CD4-positive, CD25-positive, alpha-beta regulatory T cell (primary cell): ENCODE results near the gene CCND1. TPM values are rescaled to one million over a fixed set of nuclear protein-coding genes. Genes with fewer than 3 reads are reported as not detected.

Experiments used
- ATAC-seq, 2 donors: fragments of 150-1000 bp; cut with Tn5 transposase; one replicate each; pipeline ENCODE4 v1.10.0; 2021; ENCODE audit warnings: low read depth in 2 of 2, moderate number of reproducible peaks in 2 of 2, moderate library complexity in 1 of 2
- DNase-seq, 3 donors: peaks; one replicate each; pipeline versions ENCODE4 v3.0.0 to v3.0.0-alpha.2; 2012 to 2022; ENCODE audit warnings: mixed read lengths in 1 of 3
- H3K27ac ChIP-seq: one replicate; pipeline ENCODE4 v1.7.0; 2013; ENCODE audit warnings: mild to moderate bottlenecking, low read length; ENCODE audit not compliant: insufficient read depth, poor library complexity, severe bottlenecking
- H3K27me3 ChIP-seq: one replicate; pipeline ENCODE4 v1.7.0; 2013; ENCODE audit warnings: low read length; ENCODE audit not compliant: control insufficient read depth, insufficient read depth
- H3K36me3 ChIP-seq: one replicate; pipeline ENCODE4 v1.7.0; 2013; ENCODE audit warnings: mild to moderate bottlenecking, low read length, moderate library complexity; ENCODE audit not compliant: control insufficient read depth, insufficient read depth
- H3K4me1 ChIP-seq: 2 replicates; pipeline ENCODE4 v1.7.0; 2013; ENCODE audit warnings: mild to moderate bottlenecking, low read length; ENCODE audit not compliant: insufficient read depth, control insufficient read depth, poor library complexity, severe bottlenecking
- H3K4me3 ChIP-seq: one replicate; pipeline ENCODE4 v1.7.0; 2013; ENCODE audit warnings: low read depth, mild to moderate bottlenecking, low read length, moderate library complexity
- H3K9me3 ChIP-seq, 2 experiments: 1 replicate in 1 of 2; 2 replicates in 1 of 2; pipeline ENCODE4 v1.7.0; 2013; ENCODE audit warnings: low read length in 2 of 2, mild to moderate bottlenecking in 1 of 2, moderate library complexity in 1 of 2; ENCODE audit not compliant: control insufficient read depth in 2 of 2
- H3K27ac Mint-ChIP-seq, 3 donors: one replicate each; pipeline ENCODE4 v1.8.0; 2020 to 2022; ENCODE audit warnings: mild to moderate bottlenecking in 3 of 3, mixed read lengths in 3 of 3, moderate library complexity in 2 of 3
- H3K27me3 Mint-ChIP-seq: one replicate; pipeline ENCODE4 v1.8.0; 2022; ENCODE audit warnings: mild to moderate bottlenecking, mixed read lengths
- H3K36me3 Mint-ChIP-seq: one replicate; pipeline ENCODE4 v1.8.0; 2020; ENCODE audit warnings: mixed read lengths
- H3K4me1 Mint-ChIP-seq, 4 donors: one replicate each; pipeline ENCODE4 v1.8.0; 2020 to 2022; ENCODE audit warnings: mixed read lengths in 4 of 4, mild to moderate bottlenecking in 1 of 4
- H3K4me3 Mint-ChIP-seq, 4 donors: one replicate each; pipeline ENCODE4 v1.8.0; 2020 to 2022; ENCODE audit warnings: mild to moderate bottlenecking in 4 of 4, mixed read lengths in 4 of 4, moderate library complexity in 3 of 4
- H3K9me3 Mint-ChIP-seq, 7 donors: one replicate each; pipeline ENCODE4 v1.8.0; 2020 to 2022; ENCODE audit warnings: mixed read lengths in 7 of 7, mild to moderate bottlenecking in 3 of 7, moderate library complexity in 2 of 7
- polyA plus RNA-seq, 4 donors: library from polyadenylated mRNA; unstranded; fragments of 300-500 nt; fragmentation: Illumina TruSeq; gene quantifications; one replicate each; pipeline ENCODE4 v1.2.3, GENCODE V29; 2021
- total RNA-seq: library from RNA; stranded (reverse); gene quantifications from one replicate; pipeline ENCODE4 v1.2.3, GENCODE V29; 2022

CCND1 gene
- total and polyA plus RNA-seq, 5 donors from 2014 or later = 0.17 to 3.6 (median 0.65) TPM; not detected in 2

- H3K9me3 Mint-ChIP-seq = no peaks in the 10 kb centered on the region
- H3K4me1 ChIP-seq = no peaks in the 10 kb centered on the region
- no peak overlapping the region for H3K27ac Mint-ChIP-seq
- DNase-seq = no peak
- H3K27ac ChIP-seq = no peak overlapping the region
- H3K36me3 Mint-ChIP-seq = peaks cover 5% of the 10 kb centered on the region
- no peak overlapping the region for H3K4me3 Mint-ChIP-seq
- no peaks in the 10 kb centered on the region for H3K4me1 Mint-ChIP-seq
- H3K36me3 ChIP-seq = no peaks in the 10 kb centered on the region
- no peaks in the 10 kb centered on the region for H3K27me3 ChIP-seq
- H3K9me3 ChIP-seq = no peaks in the 10 kb centered on the region
- no peaks in the 10 kb centered on the region for H3K27me3 Mint-ChIP-seq
- H3K4me3 ChIP-seq = no peak overlapping the region
- ATAC-seq = no peak
Observed at GRCh38 chr11:69654001-69654659, 13.2 kb downstream of the CCND1 start.

GRCh38 chr11:69654660-69655478 lies 13.9 kb downstream of the CCND1 start:
- Histone ChIP-seq H3K36me3 (no peaks in the 10 kb centered on the region), H3K4me1 (no peaks in the 10 kb centered on the region), H3K27ac (no peak overlapping the region), H3K27me3 (no peaks in the 10 kb centered on the region), H3K4me3 (no peak overlapping the region), H3K9me3 (no peaks in the 10 kb centered on the region)
- no peaks in the 10 kb centered on the region for H3K27me3 Mint-ChIP-seq
- ATAC-seq = no peak
- peaks cover 0 to 2% (median 0%) of the 10 kb centered on the region in 4 donors for H3K4me1 Mint-ChIP-seq
- no peaks in the 10 kb centered on the region for H3K9me3 Mint-ChIP-seq
- peaks cover 5% of the 10 kb centered on the region for H3K36me3 Mint-ChIP-seq
- DNase-seq = no peak
- H3K4me3 Mint-ChIP-seq = no peak overlapping the region
- H3K27ac Mint-ChIP-seq = no peak overlapping the region

DNA sequence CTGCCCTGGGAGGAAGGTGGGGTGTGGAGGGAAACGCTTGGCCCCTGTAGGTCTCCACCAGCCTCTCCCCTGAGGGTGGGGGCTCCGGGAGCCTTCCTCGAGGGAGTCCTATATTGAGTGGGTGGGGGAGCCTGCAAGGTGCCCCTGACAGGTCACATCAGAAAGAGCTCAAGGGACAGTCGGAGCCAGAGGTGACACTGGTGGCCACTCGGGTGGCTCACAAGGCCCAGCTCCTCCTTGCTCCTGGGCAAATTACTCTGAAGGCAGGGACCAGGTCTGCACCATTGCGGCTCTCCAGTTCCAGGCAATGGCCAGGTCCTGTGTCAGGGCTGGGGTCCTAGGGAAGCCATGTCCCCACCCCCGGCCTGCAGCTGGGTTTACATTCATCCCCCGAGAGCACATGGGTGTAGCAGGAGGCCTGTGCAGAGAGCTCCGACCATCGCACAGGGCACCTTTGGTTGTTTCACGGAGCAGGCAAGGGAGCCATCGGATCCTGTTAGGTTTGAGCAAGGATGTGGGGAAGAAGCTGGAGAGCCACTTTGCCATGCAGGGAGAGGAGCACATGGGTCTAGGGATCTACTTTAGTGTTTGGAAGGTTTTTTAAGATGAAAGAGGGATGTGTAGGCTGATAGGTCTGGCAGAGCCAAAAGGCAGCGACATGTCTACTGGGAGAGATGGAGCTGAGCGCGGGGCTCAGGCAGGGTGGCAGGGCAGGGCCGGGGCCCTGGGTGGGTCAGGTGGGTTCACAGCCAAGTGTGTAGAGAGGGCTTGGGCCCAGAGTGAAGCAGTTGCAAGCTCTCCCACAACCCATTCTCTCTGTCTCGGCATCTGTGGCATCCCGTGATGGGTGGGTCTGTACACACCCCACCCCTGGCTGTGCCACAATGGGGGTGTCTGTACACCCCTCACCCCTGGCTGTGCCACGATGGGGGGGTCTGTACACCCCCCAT lies 14.8 kb downstream of the CCND1 start:
- peaks cover 5% of the 10 kb centered on the region for H3K36me3 Mint-ChIP-seq
- no peak for ATAC-seq

DNA sequence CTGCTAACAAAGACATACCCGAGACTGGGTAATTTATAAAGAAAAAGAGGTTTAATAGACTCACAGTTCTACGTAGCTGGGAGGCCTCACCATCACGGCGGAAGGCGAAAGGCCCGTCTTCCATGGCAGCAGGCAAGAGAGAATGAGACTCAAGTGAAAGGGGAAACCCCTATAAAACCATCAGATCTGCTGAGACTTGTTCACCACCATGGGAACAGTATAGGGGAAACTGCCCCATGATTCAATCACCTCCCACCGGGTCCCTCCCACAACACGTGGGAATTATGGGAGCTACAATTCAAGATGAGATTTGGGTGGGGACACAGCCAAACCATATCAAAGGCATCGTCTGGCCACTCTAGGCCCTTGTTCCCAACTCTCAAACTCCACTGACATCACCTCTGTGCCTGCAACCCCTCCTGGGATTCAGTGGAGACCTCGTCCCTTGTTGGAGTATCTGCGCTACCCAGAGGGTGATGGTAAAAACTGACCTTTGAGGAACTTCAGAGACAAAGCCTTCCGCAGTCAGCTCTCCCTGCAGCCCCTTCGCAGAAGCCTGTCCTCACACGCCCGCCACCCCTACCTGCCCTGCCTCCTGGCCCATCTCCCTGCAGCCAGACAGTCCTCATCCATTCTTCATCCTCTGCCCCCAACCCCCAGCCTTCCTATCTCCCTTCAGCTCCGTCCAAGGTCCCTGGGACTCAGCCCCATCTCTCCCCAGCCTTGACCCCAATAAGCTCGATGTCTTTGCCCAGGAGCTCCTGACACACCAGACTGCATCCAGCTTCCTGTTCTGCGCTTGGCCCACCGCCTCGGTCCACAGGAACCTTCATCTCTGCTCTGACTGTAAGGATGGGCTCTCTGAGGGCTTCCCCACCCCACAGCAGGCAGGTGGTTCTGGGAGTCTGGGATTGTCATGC lies 15.8 kb downstream of the CCND1 start:
- Histone ChIP-seq H3K27me3 (no peaks in the 10 kb centered on the region), H3K36me3 (no peaks in the 10 kb centered on the region), H3K4me1 (no peaks in the 10 kb centered on the region), H3K9me3 (no peaks in the 10 kb centered on the region), H3K4me3 (no peak overlapping the region), H3K27ac (no peak overlapping the region)
- DNase-seq (no peak), ATAC-seq (no peak)
- no peak overlapping the region for H3K4me3 Mint-ChIP-seq
- no peaks in the 10 kb centered on the region for H3K9me3 Mint-ChIP-seq
- H3K4me1 Mint-ChIP-seq = peaks cover 0 to 3% (median 0%) of the 10 kb centered on the region in 4 donors
- H3K36me3 Mint-ChIP-seq = peaks cover 5% of the 10 kb centered on the region
- H3K27ac Mint-ChIP-seq = no peak overlapping the region
- H3K27me3 Mint-ChIP-seq = no peaks in the 10 kb centered on the region

More for the DNA sequence above, 14.8 kb downstream of the CCND1 start:
- no peak for DNase-seq
- no peak overlapping the region for H3K4me3 Mint-ChIP-seq
- H3K27me3 Mint-ChIP-seq = no peaks in the 10 kb centered on the region
- Histone ChIP-seq H3K4me3 (no peak overlapping the region), H3K4me1 (no peaks in the 10 kb centered on the region), H3K9me3 (no peaks in the 10 kb centered on the region), H3K27ac (no peak overlapping the region), H3K36me3 (no peaks in the 10 kb centered on the region), H3K27me3 (no peaks in the 10 kb centered on the region)
- no peak overlapping the region for H3K27ac Mint-ChIP-seq
- peaks cover 0 to 3% (median 0%) of the 10 kb centered on the region in 4 donors for H3K4me1 Mint-ChIP-seq
- H3K9me3 Mint-ChIP-seq = no peaks in the 10 kb centered on the region

DNA sequence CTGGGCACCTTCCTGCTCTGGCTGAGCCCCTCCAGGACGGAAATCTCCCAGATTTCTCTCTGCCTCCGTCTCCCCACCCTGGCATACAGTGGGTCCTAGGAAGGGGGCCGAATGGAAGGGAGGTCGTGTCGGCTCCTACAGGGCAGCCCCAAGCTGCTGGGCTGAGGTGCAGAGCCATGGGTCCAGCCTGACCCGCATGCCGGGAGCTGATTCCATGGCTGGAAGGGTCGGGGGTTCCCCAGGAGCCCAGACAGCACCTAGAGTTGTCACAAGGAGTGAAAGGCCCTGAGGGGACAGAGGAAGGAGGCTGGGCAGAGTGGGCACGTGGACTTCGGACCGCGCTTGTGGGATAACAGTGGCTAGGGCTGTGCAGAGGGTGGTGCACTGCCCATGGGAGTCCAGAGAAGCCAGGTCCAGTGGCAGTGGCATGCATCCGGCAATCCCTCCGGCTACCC lies 16.5 kb downstream of the CCND1 start:
- DNase-seq (no peak), ATAC-seq (no peak)
- Histone ChIP-seq H3K36me3 (no peaks in the 10 kb centered on the region), H3K27ac (no peak overlapping the region), H3K4me1 (no peaks in the 10 kb centered on the region), H3K27me3 (no peaks in the 10 kb centered on the region), H3K4me3 (no peak overlapping the region), H3K9me3 (no peaks in the 10 kb centered on the region)
- peaks cover 5% of the 10 kb centered on the region for H3K36me3 Mint-ChIP-seq
- no peaks in the 10 kb centered on the region for H3K27me3 Mint-ChIP-seq
- H3K4me3 Mint-ChIP-seq = no peak overlapping the region
- no peak overlapping the region for H3K27ac Mint-ChIP-seq
- peaks cover 0 to 3% (median 0%) of the 10 kb centered on the region in 4 donors for H3K4me1 Mint-ChIP-seq
- H3K9me3 Mint-ChIP-seq = no peaks in the 10 kb centered on the region

DNA sequence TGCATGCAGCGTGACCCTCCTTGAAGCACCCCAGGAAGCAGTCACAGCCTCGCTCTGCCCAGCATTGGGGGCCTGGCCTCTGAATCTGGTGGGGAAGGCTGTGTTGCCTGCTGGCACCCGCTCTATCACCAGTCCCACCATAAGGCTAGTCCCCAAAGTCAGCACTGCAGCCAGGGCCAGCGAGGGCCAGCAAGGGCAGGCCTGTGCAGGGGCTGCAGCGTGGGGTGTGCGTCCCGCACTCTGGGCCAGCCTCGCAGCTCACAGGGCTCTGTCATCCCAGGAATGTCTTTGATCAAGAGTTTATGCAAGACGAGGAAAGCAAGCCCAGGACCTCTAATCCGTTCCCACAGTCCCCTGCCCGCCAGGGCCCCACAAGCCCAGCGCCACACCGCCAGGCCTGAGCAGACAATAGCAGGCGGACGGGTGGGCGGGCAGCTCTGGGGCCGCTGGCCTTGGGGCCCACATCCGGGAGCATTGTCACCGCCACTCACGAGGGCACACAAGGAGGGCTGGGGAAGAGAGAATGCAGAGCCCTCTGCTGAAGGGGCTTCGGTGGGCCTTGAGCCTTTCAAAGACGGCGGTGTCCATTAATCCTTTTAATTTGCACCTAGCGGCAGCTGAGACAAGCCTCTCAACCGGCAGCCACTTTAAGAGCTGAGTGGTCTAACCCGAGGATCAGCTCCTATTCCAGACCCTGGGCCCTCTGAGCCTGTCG lies 17.1 kb downstream of the CCND1 start:
- Mint-ChIP-seq H3K4me3 (no peak overlapping the region), H3K27ac (no peak overlapping the region), H3K27me3 (no peaks in the 10 kb centered on the region), H3K9me3 (no peaks in the 10 kb centered on the region), H3K36me3 (peaks cover 2% of the 10 kb centered on the region), H3K4me1 (peaks cover 0 to 3% (median 0%) of the 10 kb centered on the region in 4 donors)
- Histone ChIP-seq H3K9me3 (no peaks in the 10 kb centered on the region), H3K36me3 (peaks cover 4% of the 10 kb centered on the region), H3K27me3 (no peaks in the 10 kb centered on the region), H3K4me3 (no peak overlapping the region), H3K27ac (no peak overlapping the region), H3K4me1 (no peaks in the 10 kb centered on the region)
- DNase-seq (no peak), ATAC-seq (no peak)
